Inflammatory macrophage treated with lipopolysaccharide for 4 hours (primary cell): Measurements from ENCODE around the gene C2CD4C.
"Not testable (repeated sequence)": the region's sequence is repeated elsewhere in the genome, so short reads cannot be mapped to it uniquely, and the experiment has no call there.

Experiments
- DNase-seq: peaks from one replicate; pipeline ENCODE4 v3.0.0-alpha.2; 2020

Gene C2CD4C

GRCh38 chr19:412356-413355 lies 3.7 kb upstream of the C2CD4C start:
- DNase-seq: no peak

- no peak for DNase-seq
These were observed 2.9 kb upstream of the C2CD4C start for GRCh38 chr19:411723-412355.

- DNase-seq: not testable (repeated sequence)
These were observed 2.3 kb upstream of the C2CD4C start for GRCh38 chr19:411121-411722.

GRCh38 chr19:410243-410781 lies 1.4 kb upstream of the C2CD4C start:
- no peak for DNase-seq

GRCh38 chr19:409516-410242 lies 732 bp upstream of the C2CD4C start:
- DNase-seq: no peak

- DNase-seq: no peak
These were observed 476 bp downstream of the C2CD4C start for GRCh38 chr19:408441-408901.

- no peak for DNase-seq
These were observed 1.2 kb downstream of the C2CD4C start for GRCh38 chr19:407511-408440.

GRCh38 chr19:406971-407510 lies 1.9 kb downstream of the C2CD4C start:
- DNase-seq: no peak

- DNase-seq: no peak
These were observed 2.7 kb downstream of the C2CD4C start for GRCh38 chr19:406135-406781.

- DNase-seq: no peak
These were observed 3.6 kb downstream of the C2CD4C start for GRCh38 chr19:405121-405965.

GRCh38 chr19:403221-404027 lies 5.5 kb downstream of the C2CD4C start:
- DNase-seq: no peak

GRCh38 chr19:402786-403185 lies 6.2 kb downstream of the C2CD4C start:
- no peak for DNase-seq

- no peak for DNase-seq
These were observed 7.0 kb downstream of the C2CD4C start for GRCh38 chr19:401866-402511.

GRCh38 chr19:400976-401865 lies 7.7 kb downstream of the C2CD4C start:
- DNase-seq: no peak

- DNase-seq: no peak
These were observed 9.6 kb downstream of the C2CD4C start for GRCh38 chr19:399370-399769.

- no peak for DNase-seq
These were observed 10.2 kb downstream of the C2CD4C start for GRCh38 chr19:398719-399118.
